EH (cell line): ENCODE results near the gene COL6A3.
"Not testable (repeated sequence)": the region's sequence is repeated elsewhere in the genome, so short reads cannot be mapped to it uniquely, and the experiment has no call there.

Experiments
- DNase-seq: peaks from one replicate; pipeline ENCODE4 v3.0.0-alpha.2; 2015; ENCODE audit warnings: low read depth

COL6A3 gene

GRCh38 chr2:237418300-237418699 lies 4.3 kb upstream of the COL6A3 start:
- DNase-seq, result peak; percentile 40

GRCh38 chr2:237412988-237413776 lies 782 bp downstream of the COL6A3 start:
- DNase-seq, result peak; percentile 60

GRCh38 chr2:237412646-237412987 lies 1.3 kb downstream of the COL6A3 start:
- no peak for DNase-seq

- peak; percentile 72 for DNase-seq
These were observed 2.1 kb downstream of the COL6A3 start for GRCh38 chr2:237411683-237412423.

- DNase-seq, result peak; percentile 55
These were observed 2.8 kb downstream of the COL6A3 start for GRCh38 chr2:237411092-237411601.

- not testable (repeated sequence) for DNase-seq
These were observed 4.7 kb downstream of the COL6A3 start for GRCh38 chr2:237409263-237409662.

GRCh38 chr2:237408335-237409000 lies 5.5 kb downstream of the COL6A3 start:
- DNase-seq, result peak; percentile 69

- DNase-seq, result no peak
These were observed 6.3 kb downstream of the COL6A3 start for GRCh38 chr2:237407700-237408099.

- DNase-seq, result no peak
These were observed 7.5 kb downstream of the COL6A3 start for GRCh38 chr2:237406371-237406895.

- DNase-seq, result peak; percentile 55
These were observed 8.4 kb downstream of the COL6A3 start for GRCh38 chr2:237405605-237406004.

GRCh38 chr2:237405006-237405559 lies 8.9 kb downstream of the COL6A3 start:
- peak; percentile 46 for DNase-seq

GRCh38 chr2:237404413-237404812 lies 9.6 kb downstream of the COL6A3 start:
- DNase-seq, result no peak

- peak; percentile 60 for DNase-seq
These were observed 10.7 kb downstream of the COL6A3 start for GRCh38 chr2:237403024-237403882.

GRCh38 chr2:237400199-237400598 lies 13.8 kb downstream of the COL6A3 start:
- no peak for DNase-seq

- no peak for DNase-seq
These were observed 16.9 kb downstream of the COL6A3 start for GRCh38 chr2:237397072-237397471.

- peak; percentile 60 for DNase-seq
These were observed 20.4 kb downstream of the COL6A3 start for GRCh38 chr2:237393523-237393922.

GRCh38 chr2:237392186-237392585 lies 21.8 kb downstream of the COL6A3 start:
- peak; percentile 35 for DNase-seq

- DNase-seq, result no peak
These were observed 22.8 kb downstream of the COL6A3 start for GRCh38 chr2:237391140-237391539.

- DNase-seq, result peak; percentile 38
These were observed 23.7 kb downstream of the COL6A3 start for GRCh38 chr2:237390235-237390634.

GRCh38 chr2:237389831-237390230 lies 24.1 kb downstream of the COL6A3 start:
- peak; percentile 69 for DNase-seq

GRCh38 chr2:237388036-237388435 lies 25.9 kb downstream of the COL6A3 start:
- DNase-seq, result peak; percentile 41
